ENCODE data around the gene GGACT.

GGACT gene

GRCh38 chr13:100547791-100548201 lies 40.8 kb downstream of the GGACT start:
- no peak for DNase-seq (ENCODE audit: low spot score)

GRCh38 chr13:100546713-100547405 lies 41.7 kb downstream of the GGACT start:
- no peak for DNase-seq (ENCODE audit: low spot score)

GRCh38 chr13:100545684-100546061 lies 42.9 kb downstream of the GGACT start:
- DNase-seq (ENCODE audit: low spot score), result no peak

- peak; percentile 59 for DNase-seq (ENCODE audit: low spot score)
These were observed 43.5 kb downstream of the GGACT start for GRCh38 chr13:100544866-100545683.

- DNase-seq (ENCODE audit: low spot score), result peak; percentile 64
These were observed 44.6 kb downstream of the GGACT start for GRCh38 chr13:100543872-100544602.

GRCh38 chr13:100542826-100543156 lies 45.8 kb downstream of the GGACT start:
- DNase-seq (ENCODE audit: low spot score), result no peak

- DNase-seq (ENCODE audit: low spot score), result peak; percentile 56
These were observed 46.4 kb downstream of the GGACT start for GRCh38 chr13:100541897-100542825.

GRCh38 chr13:100540621-100541020 lies 48.0 kb downstream of the GGACT start:
- no peak for DNase-seq (ENCODE audit: low spot score)

GRCh38 chr13:100537951-100538462 lies 50.6 kb downstream of the GGACT start:
- no peak for DNase-seq (ENCODE audit: low spot score)

- DNase-seq (ENCODE audit: low spot score), result no peak
These were observed 51.1 kb downstream of the GGACT start for GRCh38 chr13:100537486-100537885.

GRCh38 chr13:100536643-100537180 lies 51.9 kb downstream of the GGACT start:
- no peak for DNase-seq (ENCODE audit: low spot score)

GRCh38 chr13:100535426-100536135 lies 53.0 kb downstream of the GGACT start:
- DNase-seq (ENCODE audit: low spot score), result no peak

- DNase-seq (ENCODE audit: low spot score), result no peak
These were observed 53.7 kb downstream of the GGACT start for GRCh38 chr13:100534911-100535310.

GRCh38 chr13:100534147-100534843 lies 54.3 kb downstream of the GGACT start:
- DNase-seq (ENCODE audit: low spot score), result peak; percentile 58

- DNase-seq (ENCODE audit: low spot score), result peak; percentile 30
These were observed 55.0 kb downstream of the GGACT start for GRCh38 chr13:100533588-100534041.

GRCh38 chr13:100532836-100533435 lies 55.7 kb downstream of the GGACT start:
- peak; percentile 46 for DNase-seq (ENCODE audit: low spot score)

GRCh38 chr13:100532090-100532766 lies 56.4 kb downstream of the GGACT start:
- peak; percentile 59 for DNase-seq (ENCODE audit: low spot score)

- DNase-seq (ENCODE audit: low spot score), result peak; percentile 63
These were observed 57.8 kb downstream of the GGACT start for GRCh38 chr13:100530671-100531213.

Data from left forelimb (tissue), 1 donor.